Left kidney (tissue), 2 donors: ENCODE data around the gene XRCC3. TPM values are rescaled to one million over a fixed set of nuclear protein-coding genes. Genes with fewer than 3 reads are reported as not detected.

Experiments
- DNase-seq: peaks from one replicate; pipeline ENCODE4 v3.0.0-alpha.2; 2013
- polyA plus RNA-seq: library from polyadenylated mRNA; unstranded; fragments of 120-200 nt; gene quantifications from one replicate; pipeline ENCODE4 v1.2.1, GENCODE V29; 2013; ENCODE audit not compliant: insufficient read length

The XRCC3 gene
- polyA plus RNA-seq, 1 donor = 21.1 TPM

- DNase-seq = no peak
These were observed 24.2 kb upstream of the XRCC3 start for GRCh38 chr14:103739466-103739792.

- DNase-seq = no peak
These were observed 23.6 kb upstream of the XRCC3 start for GRCh38 chr14:103738701-103739451.

- DNase-seq = no peak
These were observed 22.9 kb upstream of the XRCC3 start for GRCh38 chr14:103738166-103738565.

- DNase-seq = no peak
These were observed 22.3 kb upstream of the XRCC3 start for GRCh38 chr14:103737432-103738045.

- no peak for DNase-seq
These were observed 21.5 kb upstream of the XRCC3 start for GRCh38 chr14:103736546-103737431.

DNA sequence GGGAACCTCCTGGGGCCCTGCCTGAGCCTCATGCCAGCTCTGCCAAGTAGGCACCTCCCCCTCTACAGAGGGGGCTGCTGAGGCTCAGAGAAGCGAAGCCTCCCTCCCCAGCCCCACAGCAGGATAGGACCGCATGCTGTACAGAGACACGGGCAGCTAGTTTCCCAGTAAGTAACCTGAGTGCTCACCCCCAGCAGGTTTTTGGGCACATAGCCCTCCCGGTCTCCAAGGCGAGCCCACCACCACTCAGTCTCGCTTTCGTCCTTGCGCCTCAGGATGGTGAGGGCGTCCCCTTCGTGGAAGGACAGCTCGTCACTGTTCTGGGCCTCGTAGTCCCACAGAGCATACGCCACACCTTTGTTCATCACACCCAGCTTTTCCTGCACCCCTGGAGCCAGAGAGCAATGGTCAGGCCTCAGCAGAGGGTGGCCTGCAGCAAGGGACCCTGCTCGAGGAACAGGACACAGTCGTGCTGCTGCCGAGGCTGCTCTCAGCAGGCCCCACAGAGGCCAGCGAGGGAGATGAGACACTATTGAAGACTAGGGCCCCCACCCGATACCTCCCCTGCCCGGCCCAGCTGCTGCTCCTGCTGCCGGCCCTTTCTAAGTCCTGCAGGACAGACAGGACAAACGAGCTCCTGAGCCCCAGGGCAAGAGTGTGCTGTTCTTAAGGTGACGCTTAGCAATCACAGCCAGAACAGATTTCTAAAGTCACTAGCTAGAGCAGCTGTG lies 20.7 kb upstream of the XRCC3 start:
- no peak for DNase-seq

- no peak for DNase-seq
These were observed 20.2 kb upstream of the XRCC3 start for GRCh38 chr14:103735439-103735814.

DNA sequence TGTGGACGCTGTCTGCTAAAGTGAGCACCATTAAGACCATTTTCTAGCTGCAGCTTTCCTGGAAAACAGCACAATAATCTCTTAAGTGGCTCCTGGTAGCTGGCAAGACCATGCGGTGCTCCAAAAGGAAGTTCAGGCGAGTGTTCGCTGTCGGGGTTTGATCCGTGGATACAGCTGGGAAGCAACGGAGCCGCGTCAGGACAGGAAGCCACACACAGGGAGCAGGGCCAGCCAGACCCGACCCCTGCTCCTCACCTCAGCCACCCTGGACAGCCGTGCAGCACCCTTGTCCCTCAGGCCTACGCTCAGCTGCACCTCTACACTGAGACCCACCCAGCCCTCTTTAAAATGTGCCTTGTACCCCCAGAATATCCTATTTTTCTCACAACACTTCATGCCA lies 19.8 kb upstream of the XRCC3 start:
- no peak for DNase-seq

- no peak for DNase-seq
These were observed 19.0 kb upstream of the XRCC3 start for GRCh38 chr14:103734081-103734888.

GRCh38 chr14:103733651-103734050 lies 18.4 kb upstream of the XRCC3 start:
- no peak for DNase-seq

GRCh38 chr14:103732868-103733620 lies 17.8 kb upstream of the XRCC3 start:
- no peak for DNase-seq

DNA sequence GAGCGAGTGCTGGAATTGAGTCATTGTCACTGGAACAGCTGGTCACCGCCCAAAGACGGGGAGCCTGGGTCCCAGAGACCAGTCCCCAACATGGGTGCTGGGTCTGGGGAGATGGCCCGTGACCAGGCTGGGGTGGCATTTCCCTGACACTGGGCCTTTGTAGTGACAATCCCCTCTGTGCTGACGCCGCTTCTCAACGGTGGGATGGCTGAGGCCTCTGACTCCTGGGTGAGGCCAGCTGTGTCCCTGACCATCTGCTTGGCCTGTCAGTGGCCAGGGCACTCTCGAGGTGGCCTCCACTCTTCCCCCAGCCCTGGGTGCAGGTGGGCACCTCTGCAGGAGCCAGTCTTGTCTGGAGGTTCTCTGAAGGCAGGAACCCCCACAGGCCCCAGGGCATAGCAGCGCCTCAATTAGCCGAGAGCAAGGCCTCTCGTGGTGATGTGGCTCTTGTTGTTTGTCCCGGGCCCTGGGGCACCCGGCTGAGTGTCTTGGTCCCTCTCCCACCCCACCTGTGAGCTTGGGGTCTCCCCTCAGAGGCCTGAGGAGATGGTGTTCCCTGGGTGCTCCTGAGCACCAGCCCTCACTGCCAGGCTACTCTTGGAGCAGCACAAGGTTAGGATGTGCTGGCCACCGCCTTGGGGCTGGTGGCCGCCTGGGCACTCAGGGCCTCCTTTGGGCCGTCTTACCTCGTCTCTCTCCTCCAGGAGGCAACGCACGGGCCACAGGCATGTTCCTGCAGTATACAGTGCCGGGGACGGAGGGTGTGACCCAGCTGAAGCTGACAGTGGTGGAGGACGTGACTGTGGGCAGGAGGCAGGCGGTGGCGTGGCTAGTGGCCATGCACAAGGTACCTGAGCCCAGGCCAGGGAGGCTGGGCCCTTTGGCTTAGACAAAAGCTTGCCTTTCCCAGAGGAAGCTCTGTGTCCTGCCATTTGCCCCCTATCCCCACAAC lies 16.9 kb upstream of the XRCC3 start:
- no peak for DNase-seq

GRCh38 chr14:103731481-103731880 lies 16.2 kb upstream of the XRCC3 start:
- DNase-seq = no peak

DNA sequence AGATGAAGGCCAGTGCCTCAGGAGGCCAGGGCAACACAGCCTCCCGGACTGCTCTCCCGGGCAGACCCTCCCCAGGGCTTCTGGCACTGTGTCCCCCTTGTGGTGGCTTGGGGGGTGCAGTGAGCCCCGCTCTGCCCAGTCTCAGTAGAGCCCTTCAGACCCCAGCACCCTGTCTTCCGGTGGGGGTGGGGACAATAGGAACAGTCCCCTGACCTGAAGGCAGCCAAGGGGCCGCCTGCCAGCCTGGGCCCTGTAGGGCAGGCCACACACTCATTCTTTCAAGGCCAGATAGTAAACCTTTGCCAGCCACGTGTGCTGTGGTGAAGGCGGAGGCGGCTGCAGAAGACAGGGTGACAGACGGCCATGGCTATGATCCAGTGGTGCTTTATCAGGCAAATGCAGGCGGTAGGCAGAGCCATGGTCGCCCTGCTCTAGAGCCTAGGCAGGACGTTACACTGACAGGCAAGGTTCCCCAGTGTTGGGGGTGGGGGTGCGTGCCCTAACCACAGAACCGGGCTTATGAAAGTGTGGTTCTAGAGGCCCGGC lies 15.3 kb upstream of the XRCC3 start:
- no peak for DNase-seq

- DNase-seq = no peak
These were observed 14.5 kb upstream of the XRCC3 start for GRCh38 chr14:103729496-103730448.

DNA sequence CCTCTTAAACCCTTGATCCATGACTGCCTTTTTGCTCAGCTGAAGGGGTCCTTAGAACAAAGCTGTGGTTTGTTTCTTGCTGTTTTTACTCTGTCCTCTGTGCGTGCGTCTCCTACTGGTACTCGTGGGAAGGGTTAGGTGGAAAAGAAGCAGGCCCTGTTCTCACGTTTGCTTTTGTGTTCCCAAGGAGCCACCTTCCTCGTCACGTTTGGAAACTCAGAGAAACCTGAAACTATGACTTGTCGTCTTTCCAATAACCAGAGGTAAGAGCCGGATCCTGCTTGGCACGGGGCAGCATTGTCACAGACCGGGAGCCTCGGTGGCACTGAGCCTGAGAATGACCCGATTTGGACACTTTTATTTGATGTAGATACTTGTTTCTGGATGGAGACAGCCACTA lies 13.5 kb upstream of the XRCC3 start:
- DNase-seq = no peak

- no peak for DNase-seq
These were observed 12.9 kb upstream of the XRCC3 start for GRCh38 chr14:103728141-103728540.
